NCI-H82 treated with DMSO at 0.1 percent for 48 hours (cell line): ENCODE data around the gene SST.
"Not testable (repeated sequence)": the region's sequence is repeated elsewhere in the genome, so short reads cannot be mapped to it uniquely, and the experiment has no call there.

ENCODE experiments used
- DNase-seq: peaks from one replicate; lab custom pipeline; 2025; ENCODE audit not compliant: unreplicated experiment; lab: John Stamatoyannopoulos, UW

Gene SST

DNA sequence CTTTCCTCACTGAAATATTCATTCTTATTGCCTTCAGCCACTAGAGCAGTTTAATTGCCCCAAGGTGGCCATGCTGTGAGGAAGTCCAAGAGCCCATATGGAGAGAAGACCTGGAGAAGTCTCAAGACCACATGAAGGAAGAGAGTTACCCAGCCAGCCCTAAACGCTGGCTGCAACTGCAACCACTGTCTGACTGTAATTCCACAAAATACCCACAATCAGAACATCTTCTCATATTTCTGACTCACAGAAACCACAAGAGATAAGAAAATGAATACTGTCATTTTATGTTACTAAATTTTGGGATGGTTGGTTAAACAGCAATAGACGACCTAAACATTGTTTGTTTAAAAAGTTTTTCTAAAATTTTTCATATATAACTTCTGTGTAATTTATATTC, 14.7 kb upstream of the SST start:
- DNase-seq: no peak

DNA sequence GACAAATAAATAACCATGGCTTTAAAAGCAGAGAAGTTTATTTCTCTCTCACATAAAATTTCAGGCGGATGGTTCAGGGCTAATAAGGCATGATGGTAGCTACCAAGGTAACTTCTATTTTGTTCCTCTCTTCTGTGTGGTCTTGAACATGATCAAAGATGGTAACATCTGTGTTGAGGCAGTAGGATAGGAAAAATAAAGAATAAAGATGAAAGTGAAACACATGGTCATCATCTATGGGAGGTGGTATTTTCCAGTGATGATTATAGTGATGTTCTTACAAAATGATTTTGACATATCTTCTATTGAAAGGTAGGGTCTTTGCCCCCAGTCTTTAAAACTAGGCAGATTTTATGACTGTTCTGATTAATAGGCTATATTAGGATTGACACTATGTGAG, 14.2 kb upstream of the SST start:
- DNase-seq: no peak

DNA sequence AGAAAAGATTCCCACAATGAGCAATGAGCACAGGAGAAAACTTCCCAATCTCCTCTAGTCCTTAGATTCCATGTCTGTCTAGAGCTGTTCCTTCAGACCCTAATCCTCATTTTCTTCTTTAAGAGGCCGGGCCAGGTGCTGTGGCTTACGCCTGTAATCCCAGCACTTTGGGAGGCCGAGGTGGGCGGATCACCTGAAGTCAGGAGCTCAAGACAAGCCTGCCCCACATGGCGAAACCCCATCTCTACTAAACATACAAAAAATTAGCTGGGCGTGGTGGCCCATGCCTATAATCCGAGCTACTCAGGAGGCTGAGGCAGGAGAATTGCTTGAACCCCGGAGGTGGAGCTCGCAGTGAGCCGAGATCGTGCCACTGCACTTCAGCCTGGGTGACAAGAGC, 11.6 kb upstream of the SST start:
- DNase-seq: not testable (repeated sequence)

DNA sequence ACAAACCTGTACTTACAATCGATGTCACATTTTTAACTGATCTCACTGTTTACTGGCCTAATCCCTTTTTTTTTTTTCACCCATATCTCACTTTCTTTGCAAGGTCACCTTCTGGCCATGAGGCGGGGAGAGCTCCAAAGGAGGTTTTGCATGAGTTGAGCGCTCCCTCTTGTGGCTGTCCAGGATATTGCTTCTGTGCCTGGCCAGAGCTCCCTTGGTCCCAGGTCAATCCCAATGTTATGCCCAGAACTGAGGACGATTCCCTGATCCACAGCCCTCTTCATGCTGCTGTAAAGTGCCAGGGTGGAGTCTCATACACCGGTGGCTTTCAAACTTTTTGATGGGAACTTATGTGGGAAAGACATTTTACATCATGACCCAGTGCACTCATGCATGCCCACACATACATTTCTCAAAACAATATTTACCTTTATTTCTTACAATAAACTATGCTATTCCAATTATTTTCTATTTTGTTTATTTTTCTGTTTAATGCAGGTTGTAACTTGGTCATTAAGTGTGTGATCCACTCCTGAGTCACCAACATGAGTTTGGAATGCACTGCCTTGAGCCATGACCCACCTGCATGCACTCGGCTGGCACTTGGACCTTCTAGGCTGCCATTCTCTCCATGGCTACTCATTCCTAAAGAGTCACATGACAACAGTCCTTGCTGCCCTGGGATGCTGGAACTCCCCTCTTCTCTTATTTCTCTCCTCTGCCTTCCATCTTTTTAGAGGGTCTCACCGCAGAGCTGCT, 9.6 kb upstream of the SST start:
- DNase-seq: peak; percentile 44

DNA sequence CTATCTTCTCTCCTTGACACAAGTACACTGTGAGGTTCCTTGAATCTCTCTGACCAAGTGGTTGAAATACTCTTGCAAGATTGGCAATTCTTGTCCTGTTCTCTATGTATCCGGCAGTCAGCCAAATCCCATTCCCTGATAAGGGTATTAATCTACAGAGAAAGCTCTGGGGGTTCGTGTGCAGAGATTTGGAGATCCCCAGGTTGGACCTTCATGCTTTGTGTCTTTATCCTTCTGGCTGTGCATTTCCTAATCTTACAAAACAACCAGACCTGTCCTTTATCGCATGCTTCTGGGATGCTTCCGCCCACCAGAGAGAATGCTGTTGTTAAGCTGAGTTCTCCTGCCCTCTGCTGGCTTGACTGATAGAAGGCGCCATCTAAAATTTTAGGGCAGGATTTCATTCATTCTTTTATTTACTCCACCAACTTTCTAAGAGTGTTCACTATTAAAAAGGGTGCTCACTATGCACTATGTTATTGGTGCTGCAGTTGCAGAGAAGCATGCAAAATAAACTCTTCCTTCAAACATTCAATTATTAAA, 8.6 kb upstream of the SST start:
- no peak for DNase-seq

DNA sequence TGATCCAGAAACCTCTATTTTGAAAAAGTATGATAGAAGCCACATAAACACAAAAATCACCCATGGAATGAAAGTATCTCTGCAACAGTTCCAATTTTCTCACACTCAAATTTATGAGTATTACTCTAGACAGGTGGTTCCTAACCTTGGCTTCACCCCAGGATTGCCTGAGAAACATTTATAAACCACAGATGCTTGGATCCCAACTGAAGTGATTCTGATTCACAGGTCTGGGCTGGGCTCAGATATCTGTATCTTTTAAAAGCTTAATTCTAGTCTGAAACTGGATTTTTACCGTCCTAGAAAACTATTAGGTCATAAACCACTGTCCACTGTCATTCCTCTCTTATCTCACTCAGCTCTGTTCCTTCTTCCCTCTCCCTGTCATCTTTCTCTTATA, 7.4 kb upstream of the SST start:
- DNase-seq: no peak

DNA sequence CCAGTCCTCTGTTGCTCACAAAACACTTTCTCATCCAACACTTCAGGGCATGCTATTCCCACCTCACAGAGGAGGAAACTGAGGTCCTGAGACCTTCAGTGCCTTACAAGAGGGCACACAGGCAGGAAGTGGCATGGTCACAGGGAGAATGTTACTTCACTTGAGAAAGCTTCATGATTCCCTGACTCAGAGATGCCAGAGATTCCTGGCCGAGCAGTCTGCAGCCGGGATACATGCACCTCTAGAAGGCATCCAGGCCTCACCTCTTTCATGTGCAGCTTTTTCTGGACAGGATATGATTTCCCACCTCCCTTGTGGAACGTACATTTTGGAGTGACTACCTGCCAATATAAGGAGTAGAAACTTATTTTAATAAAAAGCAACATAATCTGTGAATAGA, 2.8 kb upstream of the SST start:
- no peak for DNase-seq

DNA sequence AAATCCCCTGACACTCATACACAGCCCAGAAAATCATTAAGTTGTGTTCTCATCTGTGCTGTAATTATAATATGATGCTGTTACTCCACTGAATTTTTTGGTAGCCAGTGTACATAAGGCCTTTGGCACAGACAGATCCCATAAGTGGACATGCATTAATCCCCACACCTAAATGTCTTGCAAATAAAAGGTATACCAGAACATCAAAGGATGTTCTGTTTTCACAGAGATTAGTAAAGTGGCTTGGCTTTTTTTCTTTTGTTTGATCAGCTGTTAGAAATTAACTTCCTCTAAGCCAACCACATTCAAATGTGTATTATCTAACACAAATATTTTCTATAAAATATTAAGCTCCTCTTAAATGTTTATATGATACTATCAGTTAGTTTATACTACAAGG, 2.7 kb downstream of the SST start:
- no peak for DNase-seq

DNA sequence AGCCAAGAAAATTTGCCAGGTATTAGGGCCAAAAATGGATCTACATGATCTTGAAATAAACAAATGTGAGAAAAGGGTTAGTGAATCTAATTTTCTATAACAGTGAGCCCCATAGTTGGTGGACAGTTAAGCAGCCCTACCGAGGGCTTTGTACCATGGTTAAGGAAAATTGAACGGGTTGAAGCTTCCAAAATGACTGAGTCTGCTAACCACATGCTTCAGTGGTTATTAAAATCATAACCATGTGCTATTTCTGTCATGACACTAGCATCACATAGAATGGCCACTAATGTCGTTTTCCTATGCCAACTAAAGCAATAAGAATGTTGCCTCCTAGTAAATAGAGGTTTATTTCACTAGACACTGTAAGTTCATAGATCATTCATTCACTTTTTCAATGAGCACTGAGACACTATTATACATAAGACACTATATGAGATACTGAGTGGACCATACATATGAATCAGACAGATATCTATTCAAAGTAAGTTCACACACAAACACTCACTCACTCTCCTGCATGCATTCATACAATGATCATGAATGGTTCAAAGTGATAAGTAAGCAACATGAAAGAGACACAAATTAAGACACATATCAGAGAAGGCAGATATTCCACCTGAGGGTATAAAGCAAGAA, 4.3 kb downstream of the SST start:
- no peak for DNase-seq

DNA sequence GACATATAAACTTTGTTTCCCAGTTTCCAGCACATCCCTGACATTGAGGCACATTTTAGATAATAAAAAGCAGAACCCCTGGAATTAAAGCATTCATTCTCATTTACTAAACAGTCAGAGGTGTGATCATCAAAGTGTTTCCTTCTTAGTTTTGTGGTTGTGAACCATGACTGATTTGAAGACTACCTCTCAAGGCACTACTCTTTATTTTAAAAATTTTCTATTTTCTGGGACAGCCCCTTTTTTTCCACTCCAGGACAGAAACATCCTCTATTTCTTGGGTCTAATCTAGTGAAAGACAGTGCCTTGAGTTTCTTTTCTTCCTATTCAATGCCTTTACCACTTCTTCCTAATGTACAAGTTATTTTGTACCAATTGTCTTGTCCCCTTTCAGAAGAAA, 5.2 kb downstream of the SST start:
- DNase-seq: no peak

DNA sequence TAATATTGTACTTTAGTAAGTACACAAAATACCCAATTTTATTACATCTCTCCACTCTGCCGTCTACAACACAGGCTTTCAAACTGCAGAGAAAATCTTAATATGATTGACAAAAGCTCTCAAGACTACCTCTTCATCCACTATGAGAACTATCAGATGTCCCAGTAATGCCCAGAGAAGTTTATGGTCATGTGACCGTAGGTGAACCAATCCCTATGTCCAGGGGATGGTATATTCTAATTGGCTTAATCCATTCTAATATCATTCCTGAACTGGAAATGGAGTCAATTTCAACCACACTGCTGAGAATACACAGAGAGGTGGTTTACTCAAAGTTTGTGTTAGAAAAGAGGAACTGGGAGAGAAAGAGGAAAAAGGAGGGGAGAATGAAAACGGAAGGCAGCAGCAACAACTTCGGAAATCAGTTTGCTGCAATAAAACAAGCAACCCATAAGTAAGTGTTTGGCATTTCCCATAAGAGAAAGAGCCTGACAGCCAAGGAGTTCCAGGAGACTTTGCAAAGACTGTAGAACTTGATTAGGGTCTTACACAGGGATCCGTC, 7.3 kb downstream of the SST start:
- no peak for DNase-seq

DNA sequence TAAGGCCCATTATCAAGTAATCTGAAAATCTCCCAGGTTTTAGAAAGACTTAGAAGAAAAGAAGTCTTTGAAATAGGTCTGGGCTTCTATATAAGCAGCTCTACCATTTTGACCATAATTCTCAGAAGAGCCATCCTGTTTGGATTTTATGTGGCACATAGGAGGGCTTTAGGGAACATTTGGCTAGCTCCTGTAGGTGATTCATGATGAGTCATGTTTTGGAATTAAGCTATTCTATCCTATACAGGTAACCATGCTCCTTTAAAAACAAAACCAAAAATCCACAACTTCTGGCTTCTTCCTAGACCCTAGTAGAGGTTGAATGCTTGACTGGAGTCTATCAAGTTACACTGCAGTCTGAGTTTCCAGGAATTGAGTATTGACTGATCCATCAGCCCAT, 8.9 kb downstream of the SST start:
- no peak for DNase-seq

DNA sequence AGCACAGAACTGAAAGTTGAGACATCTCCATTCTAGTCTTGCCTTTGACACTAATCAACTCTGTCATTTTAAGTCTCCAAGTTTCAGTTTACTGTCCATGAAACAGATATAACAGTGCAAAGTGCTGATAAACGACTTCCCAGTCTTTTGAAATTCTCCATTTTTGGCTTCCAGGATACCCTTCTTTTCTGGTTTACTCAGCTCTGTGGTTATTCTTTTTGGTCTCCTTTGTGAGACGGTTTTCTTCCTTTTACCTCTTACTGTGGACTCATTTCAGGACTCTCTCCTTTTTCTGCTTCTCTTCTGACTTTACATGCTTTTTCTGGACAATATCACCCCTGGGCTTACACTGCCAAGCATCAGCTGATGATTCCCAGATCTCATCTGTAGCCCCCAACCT, 18.9 kb downstream of the SST start:
- no peak for DNase-seq

DNA sequence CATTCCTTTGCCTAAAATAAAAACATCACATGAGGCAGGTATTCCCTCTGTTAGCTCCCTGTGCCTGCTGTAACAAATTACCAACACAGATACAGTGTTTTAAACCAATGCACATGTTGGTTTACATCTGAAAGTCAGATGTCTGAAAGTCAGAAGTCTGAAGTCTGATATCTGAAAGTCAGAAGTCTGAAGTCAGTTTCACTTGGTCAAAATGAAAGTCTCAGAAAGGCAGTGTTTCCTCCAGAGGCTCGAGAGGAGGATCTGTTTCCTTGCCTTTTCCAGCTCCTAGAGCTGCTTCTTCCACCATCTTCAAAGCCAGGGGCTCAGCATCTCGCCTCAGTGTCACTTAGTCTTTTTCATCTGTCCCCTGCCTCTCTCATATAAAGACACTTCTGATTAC, 22.0 kb downstream of the SST start:
- no peak for DNase-seq

DNA sequence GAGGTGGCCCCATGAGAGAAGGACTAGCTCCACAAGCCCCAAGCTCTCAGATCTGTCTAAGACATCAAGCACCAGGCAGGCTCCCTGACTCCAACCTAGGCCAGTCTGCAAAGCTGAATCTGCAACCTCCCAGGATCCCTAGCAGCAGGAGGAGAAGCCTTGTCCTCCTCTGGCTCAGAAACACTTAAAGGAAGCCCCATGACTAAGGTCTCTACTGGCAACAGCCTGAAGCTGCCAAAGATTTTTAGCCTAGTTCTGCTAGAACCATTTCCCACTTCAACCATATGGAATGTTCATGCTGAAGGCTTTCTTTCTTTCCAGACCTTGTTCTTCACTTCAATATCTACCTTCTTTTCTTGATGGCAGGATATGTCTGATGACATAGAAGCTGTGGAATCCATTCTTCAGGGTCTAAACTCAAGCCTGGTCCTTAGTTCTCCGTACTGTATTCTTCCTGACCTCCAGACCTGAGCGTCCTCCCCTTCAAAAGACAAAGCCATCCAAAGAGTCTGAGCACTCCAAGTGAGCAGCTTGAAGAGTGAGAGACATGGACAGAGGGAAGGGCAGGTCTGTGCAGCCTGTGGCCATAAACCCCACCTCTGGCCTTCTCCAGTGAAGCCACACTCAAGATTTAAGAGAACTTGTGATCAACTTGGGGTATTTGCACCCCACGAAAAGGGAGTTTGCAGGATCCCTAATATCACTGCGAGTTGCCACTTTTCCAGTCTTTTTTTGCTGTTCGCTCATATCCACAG, 23.1 kb downstream of the SST start:
- DNase-seq: no peak

DNA sequence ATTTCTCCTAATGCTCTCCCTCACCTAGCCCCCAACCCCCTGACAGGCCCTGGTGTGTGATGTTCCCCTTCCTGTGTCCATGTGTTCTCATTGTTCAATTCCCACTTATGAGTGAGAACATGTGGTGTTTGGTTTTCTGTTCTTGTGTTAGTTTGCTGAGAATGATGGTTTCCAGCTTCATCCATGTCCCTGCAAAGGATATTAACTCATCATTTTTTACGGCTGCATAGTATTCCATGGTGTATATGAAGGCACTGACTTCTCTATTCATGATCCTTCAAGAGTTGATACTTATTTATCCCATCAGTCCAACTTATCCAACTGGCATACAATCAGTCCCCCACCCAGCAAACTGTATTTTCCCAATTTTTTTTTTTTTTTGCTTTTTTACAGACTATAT, 24.8 kb downstream of the SST start:
- not testable (repeated sequence) for DNase-seq

DNA sequence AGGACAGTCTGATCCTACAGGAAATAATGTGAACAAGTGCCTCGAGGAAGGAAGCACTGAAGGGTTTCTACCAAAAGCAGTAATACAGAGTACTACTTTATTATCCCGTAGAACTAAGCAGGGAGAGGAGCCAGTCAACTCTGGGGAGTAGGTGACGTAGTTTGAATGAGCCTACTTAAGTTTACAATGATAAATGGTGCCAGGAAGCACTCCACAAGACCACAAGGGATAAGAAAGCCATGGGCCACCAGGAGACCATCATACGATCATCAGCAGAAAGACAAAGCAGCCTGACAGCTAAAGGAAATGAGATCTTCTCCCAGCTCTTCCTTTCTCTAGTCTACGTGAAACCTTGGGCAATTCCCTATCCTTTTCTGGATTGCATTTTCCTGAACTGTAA, 27.3 kb downstream of the SST start:
- DNase-seq: no peak

DNA sequence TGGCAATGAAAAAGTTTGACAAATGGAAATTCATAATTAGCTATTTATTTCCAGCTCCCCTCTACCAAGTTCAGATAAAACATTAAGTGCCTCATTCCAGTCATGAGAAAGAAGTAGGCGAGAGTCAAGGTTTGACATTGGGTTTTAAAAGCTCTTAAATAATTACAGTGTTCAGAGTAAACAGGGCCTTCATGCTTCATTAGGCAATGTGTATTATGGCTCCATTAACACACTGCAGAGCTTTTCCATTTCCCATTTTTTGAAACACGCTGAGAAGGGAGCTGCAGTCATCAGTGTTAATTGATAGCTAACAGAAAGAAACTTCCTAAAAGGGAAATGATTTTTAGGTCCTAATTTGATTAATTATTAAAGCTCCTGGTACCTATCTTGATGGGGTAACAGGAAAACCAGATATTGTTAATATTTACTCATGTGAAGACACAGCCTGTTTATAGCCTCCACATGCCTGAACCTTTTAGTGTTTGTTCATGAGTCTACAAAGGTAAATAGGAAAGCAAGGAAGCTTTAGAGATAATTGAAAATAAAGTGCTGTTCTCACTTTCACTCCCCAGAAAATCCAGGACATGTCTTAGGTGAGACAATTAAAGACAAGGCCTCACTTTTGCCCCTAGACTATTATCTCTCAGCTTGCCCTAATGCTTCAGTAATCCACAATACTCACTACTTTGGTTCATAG, 28.7 kb downstream of the SST start:
- DNase-seq: no peak

DNA sequence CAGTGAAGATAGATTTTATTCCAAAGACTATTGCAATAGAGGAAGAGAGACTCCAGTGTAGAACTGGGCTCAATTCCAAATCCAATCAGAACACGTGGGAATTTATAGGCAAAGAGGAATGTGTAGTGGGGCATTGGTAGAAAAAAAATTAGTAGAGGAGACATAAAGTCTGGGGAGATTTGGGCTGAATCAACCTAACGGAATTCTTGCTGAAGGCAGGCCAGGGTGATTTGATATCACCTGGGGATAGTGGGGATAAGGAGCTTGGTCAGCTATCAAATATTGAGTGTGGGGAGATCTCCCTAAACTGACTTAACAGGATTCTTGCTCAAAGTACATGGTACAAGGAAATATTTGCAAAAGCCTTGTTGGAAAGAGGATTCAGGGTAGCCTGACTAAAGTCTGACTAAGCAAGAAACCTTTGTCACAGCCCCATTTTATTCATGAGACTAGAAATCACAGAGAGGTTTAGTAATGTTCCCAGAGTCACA, 29.6 kb downstream of the SST start:
- DNase-seq: no peak

DNA sequence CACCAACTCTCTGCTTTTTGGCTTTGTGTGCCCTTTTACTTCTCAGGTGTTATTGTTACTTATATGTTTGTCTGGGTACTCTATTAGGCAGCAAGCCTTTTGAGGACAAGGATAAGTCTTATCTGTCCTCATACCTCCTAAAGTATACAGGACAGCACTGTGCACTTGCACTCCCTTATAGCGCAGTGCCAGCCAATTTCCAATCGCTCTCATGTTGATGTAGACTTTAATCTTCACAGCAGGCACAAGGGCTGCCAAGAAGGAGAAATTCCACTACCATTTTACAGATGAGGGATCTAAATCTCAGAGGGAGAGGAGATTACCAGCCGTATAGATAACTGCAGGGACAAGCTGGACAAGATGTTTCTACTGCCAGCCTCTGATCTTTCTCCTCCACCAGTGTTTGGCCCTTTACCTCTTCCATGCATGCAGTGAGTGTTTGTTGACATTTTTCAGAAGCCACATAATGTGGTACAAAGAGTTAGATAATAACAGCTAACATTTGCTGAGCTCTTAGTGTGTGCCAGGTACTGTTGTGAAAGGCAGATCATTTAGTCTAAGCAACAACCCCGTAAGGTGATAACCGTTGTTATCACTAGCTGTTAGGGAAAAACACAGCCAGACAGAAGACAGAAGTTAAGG, 30.1 kb downstream of the SST start:
- no peak for DNase-seq
